Upper lobe of left lung (tissue), 4 donors: ENCODE measurements around the gene CHCHD4.
A peak's percentile ranks its signal among the peaks of the same experiment; 100 is the strongest.

Source experiments
- CTCF ChIP-seq, 6 experiments: fragments of 450-650 bp in 4 of 6; fragments of 200-600 bp in 2 of 6; sonication (generic) in 2 of 6; IDR thresholded peaks; one replicate each; pipeline ENCODE4 v1.5.1; 2016 to 2019; ENCODE audit warnings: antibody characterized with exemption in 6 of 6
- EP300 ChIP-seq, 4 donors: sonication (generic); formaldehyde crosslinking; IDR thresholded peaks; one replicate each; pipeline ENCODE4 v1.5.1; 2017; ENCODE audit warnings: antibody characterized with exemption in 4 of 4, control low read depth in 2 of 4
- POLR2A ChIP-seq, 4 donors: fragments of 450-650 bp; IDR thresholded peaks; one replicate each; pipeline ENCODE4 v1.5.1; 2016 to 2017; ENCODE audit warnings: antibody characterized with exemption in 4 of 4, mild to moderate bottlenecking in 2 of 4

- TF ChIP-seq CTCF (IDR thresholded peaks at IDR 0.05) (peak in 1 of 6 experiments; percentile 15), EP300 (IDR thresholded peaks at IDR 0.05) (no peak), POLR2A (IDR thresholded peaks at IDR 0.05) (no peak)
Observed at GRCh38 chr3:14113965-14114635, 10.6 kb downstream of the CHCHD4 start.
